Memory B cell (primary cell): ENCODE measurements around the gene DEPP1.
A peak's percentile ranks its signal among the peaks of the same experiment; 100 is the strongest.

Experiments
- ATAC-seq: fragments of 150-1000 bp; cut with Tn5 transposase; 2 replicates; pipeline ENCODE4 v1.10.0; 2021; ENCODE audit warnings: low read depth, mild to moderate bottlenecking, moderate library complexity
- DNase-seq, 2 donors: peaks; one replicate each; pipeline ENCODE4 v3.0.0; 2022; ENCODE audit warnings: low spot score in 2 of 2
- H3K27ac Mint-ChIP-seq: one replicate; pipeline ENCODE4 v1.8.0; 2022; ENCODE audit warnings: mild to moderate bottlenecking, moderate library complexity, mixed read lengths
- H3K27me3 Mint-ChIP-seq: one replicate; pipeline ENCODE4 v1.8.0; 2022; ENCODE audit warnings: mixed read lengths
- H3K36me3 Mint-ChIP-seq: one replicate; pipeline ENCODE4 v1.8.0; 2022; ENCODE audit warnings: mild to moderate bottlenecking, mixed read lengths
- H3K4me1 Mint-ChIP-seq: one replicate; pipeline ENCODE4 v1.8.0; 2022; ENCODE audit warnings: mixed read lengths
- H3K4me3 Mint-ChIP-seq: one replicate; pipeline ENCODE4 v1.8.0; 2022; ENCODE audit warnings: mild to moderate bottlenecking, moderate library complexity, mixed read lengths
- H3K9me3 Mint-ChIP-seq: one replicate; pipeline ENCODE4 v1.8.0; 2022; ENCODE audit warnings: mixed read lengths

The DEPP1 gene

DNA sequence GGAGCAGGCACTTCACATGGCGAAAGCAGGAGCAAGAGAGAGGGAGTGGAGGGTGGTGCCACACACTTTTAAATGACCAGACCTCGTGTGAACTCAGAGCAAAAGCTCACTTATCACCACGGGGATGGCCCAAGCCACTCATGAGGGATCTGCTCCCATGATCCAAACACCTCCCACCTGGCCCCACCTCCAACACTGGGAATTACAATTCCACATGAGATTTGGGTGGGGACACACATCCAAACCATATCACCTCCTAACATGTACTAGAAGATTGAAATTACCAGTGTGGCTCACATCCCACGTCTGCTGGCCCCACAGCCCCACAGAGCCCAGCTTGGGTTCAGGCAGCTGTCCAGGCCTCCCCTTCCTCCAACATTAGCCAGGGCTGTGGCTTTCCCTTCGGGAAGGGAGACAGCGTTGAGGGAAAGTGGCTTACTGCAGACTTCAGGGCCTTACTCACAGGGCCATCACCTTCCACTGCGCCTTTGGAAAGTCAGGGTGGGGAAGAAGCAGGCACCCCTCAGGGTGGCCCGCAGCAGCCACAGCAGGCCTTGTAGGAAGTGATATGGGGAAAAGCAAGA lies 7.7 kb downstream of the DEPP1 start:
- Mint-ChIP-seq H3K9me3 (no peaks in the 10 kb centered on the region), H3K4me1 (peaks cover 31% of the 10 kb centered on the region), H3K36me3 (no peaks in the 10 kb centered on the region), H3K4me3 (no peak overlapping the region), H3K27me3 (no peaks in the 10 kb centered on the region), H3K27ac (no peak overlapping the region)
- ATAC-seq (no peak), DNase-seq (no peak)

DNA sequence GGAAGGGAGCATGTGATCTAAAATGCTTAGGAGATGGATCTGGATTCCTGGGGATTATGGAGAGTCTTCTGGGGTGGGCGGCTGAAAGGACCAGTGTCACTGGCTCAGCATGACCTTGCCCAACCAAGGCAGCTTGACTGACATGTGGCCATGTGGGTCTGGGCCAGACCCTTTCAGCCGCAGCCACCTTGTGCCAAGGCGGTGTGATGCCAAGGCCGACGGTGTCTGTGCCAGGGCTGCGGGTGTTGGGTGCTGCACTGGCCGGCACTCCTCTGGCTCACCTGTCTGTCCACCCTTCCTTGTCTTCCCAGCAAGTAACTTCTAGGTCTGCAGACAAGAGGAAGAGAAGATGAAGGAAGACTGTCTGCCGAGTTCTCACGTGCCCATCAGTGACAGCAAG lies 8.8 kb downstream of the DEPP1 start:
- Mint-ChIP-seq H3K4me1 (peaks cover 38% of the 10 kb centered on the region), H3K27me3 (no peaks in the 10 kb centered on the region), H3K36me3 (no peaks in the 10 kb centered on the region), H3K4me3 (no peak overlapping the region), H3K27ac (no peak overlapping the region), H3K9me3 (no peaks in the 10 kb centered on the region)
- no peak for ATAC-seq
- no peak for DNase-seq

DNA sequence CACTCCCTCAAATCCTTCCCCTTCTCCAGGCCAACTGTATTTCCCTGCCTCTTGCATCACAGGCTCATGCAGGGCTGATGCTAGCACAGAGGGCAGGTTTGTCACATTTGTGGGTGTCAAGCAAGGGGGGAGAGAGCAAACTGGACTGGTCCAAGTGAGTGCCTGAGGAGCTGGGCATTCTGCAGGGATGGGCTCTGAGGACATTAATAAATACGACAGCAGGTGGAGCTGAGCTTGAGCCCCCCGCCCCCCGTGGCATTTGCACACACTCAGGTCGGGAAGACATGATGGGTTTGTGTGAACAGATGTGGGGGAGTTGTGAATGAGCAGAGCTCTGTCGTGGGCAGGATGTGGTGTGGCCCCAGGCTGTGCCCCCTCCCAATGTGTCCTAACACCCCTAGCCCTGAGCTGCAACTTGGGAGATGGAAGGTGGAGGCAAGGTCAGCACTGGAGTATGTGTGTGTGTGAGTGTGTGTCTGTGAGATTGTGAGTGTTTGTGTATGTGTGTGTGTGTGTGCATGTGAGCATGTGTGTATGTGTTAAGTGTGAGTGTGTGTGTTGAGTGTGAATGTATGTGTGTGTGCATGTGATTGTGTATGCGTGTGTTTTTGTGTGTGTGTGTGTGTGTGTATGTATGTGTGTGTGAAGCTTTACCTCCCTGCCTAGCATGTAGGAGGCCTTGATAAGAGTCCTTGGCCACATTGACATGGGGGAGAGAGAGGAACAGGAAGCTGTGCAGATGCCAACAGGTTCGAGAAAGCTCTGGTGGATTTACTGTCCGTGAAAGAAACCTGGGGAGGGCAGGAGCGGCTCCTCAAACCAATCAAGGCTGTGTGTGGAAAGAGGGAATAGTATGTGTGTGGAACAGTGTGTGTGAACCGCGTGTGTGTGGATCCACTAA lies 9.9 kb downstream of the DEPP1 start:
- ATAC-seq (no peak), DNase-seq (no peak)
- H3K9me3 Mint-ChIP-seq = no peaks in the 10 kb centered on the region
- H3K36me3 Mint-ChIP-seq = no peaks in the 10 kb centered on the region
- no peak overlapping the region for H3K4me3 Mint-ChIP-seq
- H3K4me1 Mint-ChIP-seq = peaks cover 45% of the 10 kb centered on the region
- no peak overlapping the region for H3K27ac Mint-ChIP-seq
- H3K27me3 Mint-ChIP-seq = no peaks in the 10 kb centered on the region

DNA sequence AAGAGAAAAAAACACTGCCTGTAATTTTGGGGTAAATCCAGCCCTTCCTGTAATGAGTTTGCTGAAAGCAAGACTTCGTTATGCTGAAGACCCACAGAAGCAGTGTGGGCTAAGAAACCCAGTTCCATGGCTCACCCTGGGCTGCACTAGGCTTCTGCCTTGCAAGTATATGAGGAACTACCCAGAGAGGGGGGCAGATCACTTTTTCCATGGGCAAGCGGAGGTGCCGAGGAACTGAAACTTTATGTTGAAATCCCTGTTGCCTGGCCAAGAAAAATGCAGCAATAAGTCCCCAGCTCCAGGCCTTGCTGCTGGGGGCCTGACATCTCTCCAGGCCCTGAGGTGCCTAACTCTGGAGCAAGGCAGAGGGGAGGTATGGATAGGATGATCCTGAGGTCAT lies 10.5 kb downstream of the DEPP1 start:
- no peak overlapping the region for H3K4me3 Mint-ChIP-seq
- no peaks in the 10 kb centered on the region for H3K36me3 Mint-ChIP-seq
- H3K27me3 Mint-ChIP-seq = no peaks in the 10 kb centered on the region
- peaks cover 45% of the 10 kb centered on the region for H3K4me1 Mint-ChIP-seq
- DNase-seq = no peak
- H3K27ac Mint-ChIP-seq = no peak overlapping the region
- peak; percentile 54 for ATAC-seq
- no peaks in the 10 kb centered on the region for H3K9me3 Mint-ChIP-seq

DNA sequence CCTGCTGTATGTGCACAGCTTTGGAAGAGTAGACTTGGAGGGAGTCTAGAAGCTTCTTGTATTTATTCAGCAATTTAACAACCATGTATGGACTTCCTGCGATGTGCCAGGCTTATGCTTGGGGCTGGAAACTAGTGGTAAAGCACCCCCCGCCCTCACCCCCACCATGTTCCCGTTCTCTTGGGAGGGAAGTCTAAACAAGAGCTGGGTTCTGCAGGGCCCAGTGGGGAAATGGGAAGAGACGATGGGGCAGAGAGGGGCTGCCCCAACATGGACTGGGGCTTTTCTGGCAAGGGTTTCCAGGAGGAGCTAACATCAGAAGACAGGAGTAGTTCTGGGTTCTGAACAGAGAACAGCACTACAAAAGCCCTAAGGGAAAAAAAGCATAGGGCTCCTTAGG lies 11.0 kb downstream of the DEPP1 start:
- Mint-ChIP-seq H3K27ac (no peak overlapping the region), H3K36me3 (no peaks in the 10 kb centered on the region), H3K9me3 (no peaks in the 10 kb centered on the region), H3K4me1 (peaks cover 47% of the 10 kb centered on the region), H3K4me3 (no peak overlapping the region), H3K27me3 (no peaks in the 10 kb centered on the region)
- no peak for DNase-seq
- no peak for ATAC-seq

DNA sequence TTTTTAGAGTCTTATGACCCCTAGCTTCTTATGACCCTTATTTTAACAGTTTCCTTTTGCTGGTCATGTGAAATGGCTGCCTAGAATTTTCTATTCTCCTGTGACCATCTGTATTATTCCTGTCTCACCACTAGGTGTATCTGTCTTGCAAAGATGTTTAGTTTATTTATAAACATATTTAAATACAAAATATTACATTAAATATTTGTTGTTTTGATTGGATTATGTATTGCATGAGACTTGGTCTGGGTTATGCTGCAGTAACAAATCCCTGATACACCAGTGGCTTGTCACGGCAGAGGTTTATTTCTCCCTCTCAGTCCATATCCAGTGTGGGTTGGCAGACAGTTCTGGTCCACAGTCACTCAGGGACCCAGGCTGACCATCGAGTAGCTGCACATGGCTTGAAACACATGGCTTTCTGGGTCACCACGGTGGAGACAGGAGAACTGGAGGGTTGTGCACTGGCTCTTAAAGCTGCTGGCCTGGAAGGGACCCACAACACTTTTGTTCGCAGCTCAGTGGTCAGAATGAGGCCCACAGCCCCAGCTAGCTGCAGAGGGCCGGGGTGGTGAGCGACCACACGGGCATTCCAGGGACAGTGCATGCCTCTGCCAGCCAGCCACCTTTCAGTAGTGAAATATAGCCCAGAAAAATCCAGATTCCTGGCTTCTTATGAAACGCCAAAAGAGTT lies 11.6 kb downstream of the DEPP1 start:
- no peaks in the 10 kb centered on the region for H3K9me3 Mint-ChIP-seq
- no peak for ATAC-seq
- H3K4me3 Mint-ChIP-seq = no peak overlapping the region
- H3K36me3 Mint-ChIP-seq = no peaks in the 10 kb centered on the region
- peaks cover 51% of the 10 kb centered on the region for H3K4me1 Mint-ChIP-seq
- H3K27ac Mint-ChIP-seq = no peak overlapping the region
- DNase-seq = no peak
- H3K27me3 Mint-ChIP-seq = no peaks in the 10 kb centered on the region

DNA sequence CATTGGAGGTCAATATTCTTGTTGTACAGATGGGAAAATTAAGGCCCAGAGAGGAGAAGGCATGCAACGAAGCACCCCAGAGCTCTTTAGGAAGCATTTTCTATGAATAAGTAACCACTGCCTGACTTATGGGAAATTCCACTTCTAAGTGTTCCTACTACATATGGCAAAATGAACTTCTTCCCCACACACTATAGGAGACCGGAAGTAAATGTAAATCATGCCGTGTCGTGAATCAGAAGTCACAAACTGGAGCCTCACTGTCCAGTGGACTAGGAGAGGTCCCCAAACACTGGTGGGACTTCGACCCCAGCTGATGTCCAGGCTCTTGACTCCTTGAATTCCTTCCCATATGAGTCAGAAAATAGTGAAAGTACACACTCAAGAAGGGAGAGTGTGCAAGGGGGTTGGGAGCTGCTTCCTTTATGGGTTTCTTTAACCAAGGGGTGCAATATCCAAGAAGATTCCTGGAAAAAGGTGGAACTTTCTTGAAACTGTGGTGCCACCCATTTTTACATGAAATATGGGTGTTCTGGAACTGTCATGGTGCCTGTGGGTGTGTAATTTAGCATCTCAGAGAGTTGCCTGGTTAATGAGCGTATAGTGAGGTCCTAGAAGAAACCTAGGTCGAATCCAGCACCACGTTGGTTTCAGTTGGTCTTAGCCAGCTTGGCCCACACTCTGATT lies 12.3 kb downstream of the DEPP1 start:
- no peak for DNase-seq
- Mint-ChIP-seq H3K4me3 (peak overlapping the region; percentile 12), H3K4me1 (peaks cover 51% of the 10 kb centered on the region), H3K27ac (peak overlapping the region; percentile 60), H3K27me3 (no peaks in the 10 kb centered on the region), H3K36me3 (no peaks in the 10 kb centered on the region), H3K9me3 (no peaks in the 10 kb centered on the region)
- no peak for ATAC-seq

DNA sequence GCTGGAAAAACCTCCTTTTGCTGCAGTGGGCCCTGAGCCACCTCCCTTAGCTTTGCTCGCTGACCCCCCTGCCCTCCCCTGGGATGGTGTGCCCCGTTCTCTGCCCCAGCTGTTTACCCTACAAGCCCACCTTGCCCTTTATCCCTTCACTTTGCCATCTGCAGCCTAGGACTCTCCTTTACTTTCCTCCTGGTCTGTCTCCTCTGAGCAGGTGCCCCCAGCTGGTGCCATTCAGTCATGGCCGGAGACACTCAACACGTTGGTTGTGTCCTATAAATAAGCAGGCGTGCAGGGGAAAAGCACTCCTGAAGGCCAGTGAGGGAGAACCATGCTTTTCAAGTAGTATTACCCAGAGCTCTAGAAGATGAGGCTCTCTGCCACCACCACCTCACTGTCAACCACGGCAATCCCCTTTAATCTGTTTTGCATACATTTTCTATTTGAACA lies 12.9 kb downstream of the DEPP1 start:
- Mint-ChIP-seq H3K4me3 (peak overlapping the region; percentile 32), H3K27ac (peak overlapping the region; percentile 60)
- peak; percentile 38 for ATAC-seq

DNA sequence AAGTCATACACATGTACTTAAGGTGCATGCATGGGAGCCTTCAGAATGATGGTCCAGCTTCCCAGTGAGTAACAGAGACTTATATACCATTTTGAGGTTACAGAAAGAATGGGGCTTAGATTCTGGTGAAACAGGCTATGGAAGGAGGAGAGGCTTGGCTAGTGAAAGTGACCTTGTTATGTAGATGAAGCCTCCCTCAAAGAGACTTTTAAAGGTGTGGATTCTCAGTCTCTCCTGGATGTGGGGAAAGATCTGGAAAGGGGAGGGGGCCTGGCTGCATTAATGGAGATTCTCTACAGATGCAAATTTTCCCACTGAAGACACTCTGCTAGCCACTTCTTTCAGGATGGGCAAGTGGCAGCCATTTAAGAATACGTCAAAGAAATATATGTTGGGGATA lies 13.5 kb downstream of the DEPP1 start:
- no peaks in the 10 kb centered on the region for H3K27me3 Mint-ChIP-seq
- H3K36me3 Mint-ChIP-seq = no peaks in the 10 kb centered on the region
- no peak overlapping the region for H3K27ac Mint-ChIP-seq
- H3K4me3 Mint-ChIP-seq = no peak overlapping the region
- no peak for DNase-seq
- ATAC-seq = no peak
- no peaks in the 10 kb centered on the region for H3K9me3 Mint-ChIP-seq
- H3K4me1 Mint-ChIP-seq = peaks cover 54% of the 10 kb centered on the region

More for the DNA sequence above, 12.9 kb downstream of the DEPP1 start:
- H3K36me3 Mint-ChIP-seq = no peaks in the 10 kb centered on the region
- no peaks in the 10 kb centered on the region for H3K9me3 Mint-ChIP-seq
- DNase-seq = no peak
- no peaks in the 10 kb centered on the region for H3K27me3 Mint-ChIP-seq
- H3K4me1 Mint-ChIP-seq = peaks cover 51% of the 10 kb centered on the region

DNA sequence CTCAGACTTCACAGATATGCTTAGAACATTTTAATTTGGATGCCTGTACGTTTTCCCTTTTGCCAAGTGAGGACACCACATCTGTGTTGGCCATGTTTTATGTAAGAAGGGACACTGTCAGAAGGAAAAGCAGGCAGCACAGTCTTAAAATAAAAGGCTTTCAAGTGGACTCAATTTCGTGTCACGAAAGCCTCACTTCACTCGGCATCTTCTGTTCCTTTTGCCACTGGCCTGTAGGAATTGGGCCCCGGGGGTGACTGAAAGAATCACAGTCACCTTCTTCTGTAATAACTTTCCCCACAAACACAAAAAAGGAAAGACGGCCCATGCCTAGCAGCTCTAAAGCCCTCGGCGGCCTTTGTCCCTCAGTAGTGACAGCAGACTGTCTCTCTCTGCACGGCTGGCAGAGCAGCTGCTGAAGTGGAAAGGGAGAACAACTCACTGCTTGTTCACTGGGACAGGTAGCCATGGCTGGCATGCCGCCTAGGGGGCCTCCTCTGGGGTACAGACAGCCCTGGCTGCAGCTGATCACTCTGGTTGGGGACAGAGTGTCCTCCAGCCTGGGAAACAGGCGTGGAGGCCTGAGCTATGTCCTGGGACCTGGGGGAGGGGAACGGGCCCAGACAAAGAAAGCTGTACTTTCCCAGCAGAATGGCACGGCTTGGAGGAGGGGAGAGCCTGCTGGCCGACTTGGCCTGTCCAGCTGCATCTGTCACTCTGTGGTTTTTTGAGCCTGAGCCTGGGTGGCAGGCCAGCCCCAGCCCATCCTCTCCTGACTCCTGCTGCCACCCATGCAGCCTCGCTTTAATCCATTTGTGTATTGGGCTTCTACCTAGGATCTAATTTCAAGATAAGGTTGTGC lies 14.6 kb downstream of the DEPP1 start:
- DNase-seq (no peak), ATAC-seq (no peak)
- H3K4me3 Mint-ChIP-seq = peak overlapping the region; percentile 57
- peaks cover 52% of the 10 kb centered on the region for H3K4me1 Mint-ChIP-seq
- no peaks in the 10 kb centered on the region for H3K36me3 Mint-ChIP-seq
- H3K27me3 Mint-ChIP-seq = no peaks in the 10 kb centered on the region
- H3K27ac Mint-ChIP-seq = peak overlapping the region; percentile 50
- H3K9me3 Mint-ChIP-seq = no peaks in the 10 kb centered on the region

DNA sequence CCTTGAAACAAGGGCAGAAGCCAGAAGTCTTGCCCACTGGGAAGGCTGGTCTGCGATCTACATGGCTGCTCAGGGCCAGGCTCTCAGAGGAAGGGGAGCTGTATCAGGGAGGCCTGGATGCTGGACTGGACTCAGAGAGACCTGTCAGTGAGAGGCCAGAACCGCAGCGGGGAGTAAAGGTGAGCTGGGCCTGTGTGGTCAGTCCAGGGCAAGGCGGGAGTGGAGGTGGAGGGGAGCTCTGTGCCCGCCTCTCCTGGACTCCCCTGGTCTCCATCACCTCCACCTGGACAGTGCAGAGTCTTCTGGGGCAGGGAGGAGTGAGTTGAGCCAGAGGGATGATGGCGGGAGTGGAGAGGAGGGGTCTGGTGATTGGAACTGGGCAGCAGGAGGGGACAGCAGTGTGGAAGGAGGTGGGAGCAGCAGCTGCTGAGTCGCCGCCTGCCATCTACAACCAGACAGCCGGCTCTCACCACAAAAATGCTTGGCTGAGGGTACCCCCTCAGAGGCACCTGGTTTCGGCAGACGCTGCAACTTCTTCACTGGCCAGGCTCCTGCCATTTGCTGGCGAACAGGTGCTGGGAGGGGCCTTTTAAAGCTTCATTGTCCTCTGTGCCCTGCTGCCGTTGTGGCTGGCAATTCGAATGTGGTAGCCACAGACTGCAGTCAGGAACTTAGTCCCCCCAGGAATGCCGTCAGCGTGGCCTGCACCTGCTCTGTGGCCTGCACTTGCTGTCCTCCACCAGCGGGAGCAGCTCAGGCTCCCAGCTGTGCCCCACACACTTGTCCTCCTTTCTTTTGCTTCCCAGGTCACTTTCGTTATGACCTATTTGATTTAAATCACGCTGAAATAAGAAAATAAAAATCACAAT lies 15.5 kb downstream of the DEPP1 start:
- ATAC-seq = peak; percentile 27
- Mint-ChIP-seq H3K4me3 (peak overlapping the region; percentile 57), H3K36me3 (no peaks in the 10 kb centered on the region), H3K27me3 (no peaks in the 10 kb centered on the region), H3K4me1 (peaks cover 45% of the 10 kb centered on the region), H3K9me3 (no peaks in the 10 kb centered on the region), H3K27ac (peak overlapping the region; percentile 50)
- DNase-seq = no peak

DNA sequence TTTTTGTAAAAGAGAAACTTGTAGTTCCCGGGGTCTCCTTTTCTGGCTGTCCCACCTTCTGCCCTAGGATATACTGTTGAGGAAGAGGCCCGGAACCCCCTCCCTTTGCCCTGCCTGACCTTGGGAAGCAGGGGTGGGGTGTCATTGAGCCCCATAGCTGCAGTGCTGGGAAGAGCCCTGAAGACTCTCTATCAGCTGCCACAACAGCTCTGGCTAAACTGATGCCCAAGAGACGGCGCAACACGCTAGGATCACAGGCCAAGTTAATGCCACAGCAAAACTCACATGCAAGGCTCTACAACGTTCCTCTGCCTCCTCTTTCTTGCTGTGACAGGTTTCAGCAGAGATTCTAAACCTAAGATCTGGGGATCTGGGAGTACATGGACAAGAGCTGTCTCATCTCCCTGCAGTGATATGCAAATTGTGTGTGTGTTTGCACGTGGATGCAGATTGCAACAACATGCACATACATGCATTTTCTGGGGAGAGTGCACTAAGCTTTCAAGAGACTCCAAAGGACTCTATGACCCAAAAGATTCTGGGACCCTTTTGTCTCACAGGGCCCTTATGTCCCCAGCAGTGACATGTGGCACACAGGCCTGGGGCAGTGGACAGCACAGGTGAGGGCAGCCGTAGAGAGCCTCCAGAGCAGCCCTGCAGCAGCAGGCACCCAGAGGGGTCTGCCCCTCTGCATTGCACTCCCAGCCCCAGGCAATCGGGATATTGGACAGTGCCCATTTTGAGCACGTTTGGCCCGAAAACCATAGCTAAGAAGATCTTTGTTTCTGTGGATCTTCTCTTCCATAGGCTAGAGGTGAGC lies 16.5 kb downstream of the DEPP1 start:
- Mint-ChIP-seq H3K4me3 (peak overlapping the region; percentile 57), H3K36me3 (peaks cover 3% of the 10 kb centered on the region), H3K27ac (no peak overlapping the region), H3K27me3 (no peaks in the 10 kb centered on the region), H3K4me1 (peaks cover 45% of the 10 kb centered on the region), H3K9me3 (peaks cover 2% of the 10 kb centered on the region)
- no peak for ATAC-seq
- DNase-seq = no peak
